Esophagus squamous epithelium (tissue), 5 donors: ENCODE results near the gene FADS3. TPM values are rescaled to one million over a fixed set of nuclear protein-coding genes. Genes with fewer than 3 reads are reported as not detected.

Source experiments
- DNase-seq: peaks from one replicate; lab custom pipeline; 2025; lab: John Stamatoyannopoulos, UW
- H3K27ac ChIP-seq, 4 donors: fragments of 200-600 bp; sonication (generic); one replicate each; pipeline ENCODE4 v1.5.1; 2016 to 2019; ENCODE audit warnings: mild to moderate bottlenecking in 1 of 4
- H3K27me3 ChIP-seq, 4 donors: fragments of 200-600 bp; sonication (generic); 1 replicate in 3 of 4; 2 replicates in 1 of 4; pipeline versions ENCODE4 v1.5.1 to v1.6.0; 2017 to 2021; ENCODE audit warnings: antibody characterized with exemption in 1 of 4
- H3K36me3 ChIP-seq, 3 donors: fragments of 200-600 bp; sonication (generic); one replicate each; pipeline ENCODE4 v1.5.1; 2016 to 2019
- H3K4me1 ChIP-seq, 3 donors: fragments of 200-600 bp; sonication (generic); one replicate each; pipeline ENCODE4 v1.5.1; 2017 to 2019
- H3K4me3 ChIP-seq, 4 donors: fragments of 200-600 bp; sonication (generic); 1 replicate in 3 of 4; 2 replicates in 1 of 4; pipeline ENCODE4 v1.5.1; 2016 to 2019; ENCODE audit warnings: mild to moderate bottlenecking in 2 of 4, moderate library complexity in 1 of 4
- H3K9me3 ChIP-seq, 3 donors: fragments of 200-600 bp; sonication (generic); one replicate each; pipeline ENCODE4 v1.5.1; 2016 to 2019
- POLR2A ChIP-seq, 4 donors: fragments of 450-650 bp; IDR thresholded peaks; one replicate each; pipeline ENCODE4 v1.6.1; 2017; ENCODE audit warnings: antibody characterized with exemption in 4 of 4, mild to moderate bottlenecking in 4 of 4, moderate library complexity in 3 of 4
- WGBS, 2 donors: methylation state at CpG; one replicate each; pipeline ENCODE4 v1.1.5; 2018; 5-methylcytosine and 5-hydroxymethylcytosine counted together
- intact Hi-C: fragments of 100-400 bp; cut with DNase I; formaldehyde crosslinking; loops from one replicate; pipeline ENCODE4 v1.15.0; 2022
- total RNA-seq, 4 donors: library from RNA; depleted of rRNA; stranded (reverse); fragments of >200 nt; gene quantifications; one replicate each; pipeline ENCODE4 v1.1.0, GENCODE V29; 2016
- TF ChIP-seq, protein P1 (sequence below), 6 experiments: fragments of 450-650 bp in 4 of 6; fragments of 200-600 bp in 2 of 6; sonication (generic) in 2 of 6; IDR thresholded peaks; one replicate each; pipeline ENCODE4 v1.5.1; 2016 to 2019; ENCODE audit warnings: antibody characterized with exemption in 6 of 6, mild to moderate bottlenecking in 4 of 6, moderate library complexity in 4 of 6
- donor health status: DM: yes; HTN: yes; CAD: no.

FADS3 gene
- total RNA-seq, 4 donors from 2014 or later, result 6.1 to 16.0 (median 7.1) TPM

DNA sequence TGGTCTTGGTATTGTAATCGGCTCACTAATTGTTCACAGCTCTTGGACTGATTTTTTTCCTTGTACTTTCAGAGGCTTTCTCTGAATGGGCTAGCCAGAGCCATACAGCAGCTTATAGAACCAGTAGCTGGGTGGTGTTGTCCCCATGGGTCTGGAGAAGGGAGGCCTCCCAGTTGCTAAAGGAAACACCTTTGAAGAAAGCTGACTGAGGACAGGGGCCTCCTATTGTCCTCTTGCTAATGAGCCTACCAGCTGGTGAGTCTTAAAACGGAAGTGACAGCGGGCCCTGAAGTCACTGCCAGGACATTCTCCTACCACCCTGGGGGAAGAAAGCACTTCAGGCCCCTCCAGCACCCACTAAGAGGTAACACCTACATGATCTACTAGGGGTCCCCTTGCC is 9.9 kb downstream of the FADS3 start:
- no peak overlapping the region for H3K27ac ChIP-seq
- no peak for DNase-seq
- H3K27me3 ChIP-seq, result no peaks in the 10 kb centered on the region
- peaks cover 0 to 18% (median 0%) of the 10 kb centered on the region in 3 donors for H3K36me3 ChIP-seq
- no peaks in the 10 kb centered on the region for H3K9me3 ChIP-seq
- 46 to 84% methylated on average over 1 to 3 of the region's 3 CpGs for WGBS, 2 donors
- H3K4me3 ChIP-seq, result no peak overlapping the region
- no peaks in the 10 kb centered on the region for H3K4me1 ChIP-seq
- intact Hi-C loops, result no loop called here
- TF ChIP-seq, protein P1, sequence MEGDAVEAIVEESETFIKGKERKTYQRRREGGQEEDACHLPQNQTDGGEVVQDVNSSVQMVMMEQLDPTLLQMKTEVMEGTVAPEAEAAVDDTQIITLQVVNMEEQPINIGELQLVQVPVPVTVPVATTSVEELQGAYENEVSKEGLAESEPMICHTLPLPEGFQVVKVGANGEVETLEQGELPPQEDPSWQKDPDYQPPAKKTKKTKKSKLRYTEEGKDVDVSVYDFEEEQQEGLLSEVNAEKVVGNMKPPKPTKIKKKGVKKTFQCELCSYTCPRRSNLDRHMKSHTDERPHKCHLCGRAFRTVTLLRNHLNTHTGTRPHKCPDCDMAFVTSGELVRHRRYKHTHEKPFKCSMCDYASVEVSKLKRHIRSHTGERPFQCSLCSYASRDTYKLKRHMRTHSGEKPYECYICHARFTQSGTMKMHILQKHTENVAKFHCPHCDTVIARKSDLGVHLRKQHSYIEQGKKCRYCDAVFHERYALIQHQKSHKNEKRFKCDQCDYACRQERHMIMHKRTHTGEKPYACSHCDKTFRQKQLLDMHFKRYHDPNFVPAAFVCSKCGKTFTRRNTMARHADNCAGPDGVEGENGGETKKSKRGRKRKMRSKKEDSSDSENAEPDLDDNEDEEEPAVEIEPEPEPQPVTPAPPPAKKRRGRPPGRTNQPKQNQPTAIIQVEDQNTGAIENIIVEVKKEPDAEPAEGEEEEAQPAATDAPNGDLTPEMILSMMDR (IDR thresholded peaks at IDR 0.05), result no peak
- TF ChIP-seq POLR2A (IDR thresholded peaks at IDR 0.05), result no peak

DNA sequence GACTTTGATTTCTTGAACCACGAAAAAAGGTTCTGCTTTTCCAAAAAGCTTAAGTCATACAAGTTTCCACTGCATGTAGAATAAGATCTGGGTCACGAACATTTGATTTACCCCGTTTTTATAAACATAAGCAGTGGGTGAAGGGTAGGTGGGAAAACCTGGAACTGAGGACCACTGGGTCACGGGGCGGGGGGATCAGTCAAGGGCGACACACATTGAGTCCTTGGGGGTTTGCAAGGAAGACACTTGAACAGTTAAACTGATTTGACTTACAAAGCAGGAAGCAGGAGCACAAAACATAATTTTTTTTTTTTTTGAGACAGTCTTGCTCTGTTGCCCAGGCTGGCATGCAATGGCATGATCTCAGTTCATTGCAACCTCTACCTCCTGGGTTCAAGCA is 10.9 kb downstream of the FADS3 start:
- intact Hi-C loops, result no loop called here
- no peak for TF ChIP-seq POLR2A (IDR thresholded peaks at IDR 0.05)
- TF ChIP-seq, protein P1 (IDR thresholded peaks at IDR 0.05), result no peak
- DNase-seq, result no peak
- Histone ChIP-seq H3K4me1 (no peaks in the 10 kb centered on the region), H3K36me3 (peaks cover 0 to 18% (median 0%) of the 10 kb centered on the region in 3 donors), H3K27me3 (no peaks in the 10 kb centered on the region), H3K27ac (no peak overlapping the region), H3K4me3 (no peak overlapping the region), H3K9me3 (no peaks in the 10 kb centered on the region)
- 69 to 76% methylated on average over 4 to 6 of the region's 6 CpGs for WGBS, 2 donors

DNA sequence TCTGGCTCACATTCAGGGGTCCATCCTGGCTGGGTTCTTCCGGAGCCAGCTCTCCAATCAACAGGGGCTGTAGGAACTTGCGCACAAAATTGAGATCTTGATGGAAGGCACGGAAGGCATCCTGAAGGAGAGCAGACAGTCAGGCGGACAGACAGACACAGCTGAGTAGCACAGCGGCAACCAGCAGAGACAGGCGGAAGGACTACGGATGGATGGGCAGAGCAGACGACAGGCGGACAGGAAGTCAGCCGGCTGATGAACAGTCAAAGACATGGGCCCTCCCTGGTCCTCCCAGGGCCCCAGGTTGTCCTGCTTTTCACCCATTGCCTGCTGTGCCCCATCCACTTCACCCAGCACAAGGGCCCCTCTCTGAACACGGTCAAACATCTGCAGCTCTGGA is 11.3 kb downstream of the FADS3 start:
- Histone ChIP-seq H3K4me1 (peaks cover 0 to under 1% (median 0%) of the 10 kb centered on the region in 3 donors), H3K36me3 (peaks cover 0 to 18% (median 0%) of the 10 kb centered on the region in 3 donors), H3K27me3 (no peaks in the 10 kb centered on the region), H3K27ac (no peak overlapping the region), H3K9me3 (no peaks in the 10 kb centered on the region), H3K4me3 (no peak overlapping the region)
- whole genome bisulfite sequencing, 2 donors, result 86 to 90% methylated on average over 5 to 8 of the region's 11 CpGs
- no peak for DNase-seq
- TF ChIP-seq, protein P1 (IDR thresholded peaks at IDR 0.05), result no peak
- intact Hi-C loops, result no loop called here

DNA sequence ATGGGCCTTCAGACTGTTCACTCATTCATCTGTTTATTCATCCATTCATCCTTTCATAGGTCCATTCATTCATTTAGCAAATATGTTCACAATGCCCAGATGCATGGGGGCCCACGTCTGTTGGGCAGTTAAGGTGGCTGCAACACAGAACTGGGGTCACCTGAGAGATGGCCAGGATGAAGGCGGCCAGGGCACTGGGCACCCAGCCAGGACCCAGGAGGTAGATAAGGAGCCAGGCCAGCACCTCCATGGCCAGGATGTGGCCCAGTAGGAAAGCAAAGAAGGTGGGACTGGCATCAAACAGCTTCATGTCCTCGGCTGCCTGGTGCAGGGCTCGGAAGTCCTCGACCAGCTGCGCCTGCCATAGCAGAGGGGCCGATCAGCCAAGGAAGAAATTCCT is 12.2 kb downstream of the FADS3 start:
- no peak for TF ChIP-seq POLR2A (IDR thresholded peaks at IDR 0.05)
- TF ChIP-seq, protein P1 (IDR thresholded peaks at IDR 0.05), result no peak
- intact Hi-C loops, result no loop called here
- Histone ChIP-seq H3K9me3 (no peaks in the 10 kb centered on the region), H3K27me3 (no peaks in the 10 kb centered on the region), H3K27ac (no peak overlapping the region), H3K4me3 (no peak overlapping the region), H3K4me1 (peaks cover 3 to 9% (median 3%) of the 10 kb centered on the region in 3 donors), H3K36me3 (peaks cover 0 to 18% (median 0%) of the 10 kb centered on the region in 3 donors)
- DNase-seq, result no peak
- 90% methylated on average over 2 of the region's 7 CpGs; no CpG with 5 or more reads in 1 of the 2 donors for WGBS, 2 donors

DNA sequence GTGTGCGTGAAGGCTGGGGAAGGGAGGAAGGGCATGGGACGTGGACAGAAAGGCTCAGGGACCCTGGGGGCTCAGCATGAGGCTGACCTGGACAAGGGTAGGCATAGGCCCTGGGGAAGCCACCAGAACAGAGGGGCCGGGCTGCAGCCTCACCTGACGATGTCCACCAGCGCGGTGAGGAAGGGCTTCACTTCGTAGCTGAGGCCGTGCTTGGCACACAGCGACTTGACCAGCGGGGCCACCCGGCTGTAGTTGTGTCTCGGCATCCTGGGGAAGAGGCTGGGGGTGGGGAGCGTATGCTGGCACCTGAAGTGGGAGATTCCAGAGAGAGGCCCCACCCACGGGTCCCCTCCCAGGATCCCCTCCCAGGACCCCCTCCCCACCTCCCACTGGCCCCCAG is 15.6 kb downstream of the FADS3 start:
- no peaks in the 10 kb centered on the region for H3K9me3 ChIP-seq
- peaks cover 0 to 24% (median 0%) of the 10 kb centered on the region in 4 donors for H3K27me3 ChIP-seq
- WGBS, 2 donors, result 95 to 100% methylated on average over 7 to 8 of the region's 14 CpGs
- DNase-seq, result no peak
- TF ChIP-seq POLR2A (IDR thresholded peaks at IDR 0.05), result no peak
- TF ChIP-seq, protein P1 (IDR thresholded peaks at IDR 0.05), result no peak
- peaks cover 4 to 25% (median 11%) of the 10 kb centered on the region in 3 donors for H3K4me1 ChIP-seq
- no peak overlapping the region for H3K27ac ChIP-seq
- peaks cover 0 to 18% (median 0%) of the 10 kb centered on the region in 3 donors for H3K36me3 ChIP-seq
- no peak overlapping the region for H3K4me3 ChIP-seq
- intact Hi-C loops, result no loop called here
